ENCODE data around the gene CYFIP2.

DNA sequence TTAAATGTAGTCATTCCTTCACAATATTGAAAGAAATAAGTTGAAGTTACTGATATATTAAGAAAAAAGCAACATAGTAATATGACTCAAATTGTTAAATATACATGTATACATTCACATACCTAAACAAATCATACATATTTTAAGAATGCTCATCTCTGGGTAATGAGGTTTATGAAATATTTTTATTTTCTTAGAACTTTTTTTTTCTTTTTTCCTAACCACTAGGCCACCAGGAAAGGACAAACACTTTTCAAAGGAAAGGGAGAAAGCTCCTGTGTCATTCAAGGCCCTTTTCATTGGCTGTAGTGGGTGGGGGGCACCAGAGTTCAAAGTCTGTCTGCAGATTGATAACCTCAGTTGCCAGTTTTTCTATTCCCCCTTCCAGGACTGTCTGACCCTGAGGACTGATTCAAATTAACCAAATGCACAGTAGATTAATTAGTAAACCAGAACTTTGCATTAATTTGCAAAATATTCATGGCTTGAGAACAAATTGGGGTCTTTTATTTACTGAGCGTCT, 121.2 kb downstream of the CYFIP2 start:
- TF ChIP-seq SMC3 (IDR thresholded peaks at IDR 0.05; ENCODE audit: borderline replicate concordance, low read length) (no peak), CHD2 (IDR thresholded peaks at IDR 0.05; ENCODE audit: borderline replicate concordance, low read depth, low read length) (no peak), MAX (IDR thresholded peaks at IDR 0.05; ENCODE audit: low read depth, low read length) (no peak), NR2C1 (IDR thresholded peaks at IDR 0.05) (no peak), POLR2AphosphoS5 (IDR thresholded peaks at IDR 0.05; ENCODE audit: low read length) (no peak), GABPA (IDR thresholded peaks at IDR 0.05; ENCODE audit: low read depth) (no peak), CTCF (IDR thresholded peaks at IDR 0.05 in 2 of 3, conservative IDR thresholded peaks at IDR 0.05 in 1 of 3; ENCODE audit: control insufficient read depth in 2 of 3, extremely low read depth in 1 of 3, insufficient read depth in 1 of 3, low read depth in 3 of 3, low read length in 3 of 3) (no peak), SIN3A (IDR thresholded peaks at IDR 0.05; ENCODE audit: low read depth, low read length) (no peak), JUNB (IDR thresholded peaks at IDR 0.05) (no peak), CBX5 (IDR thresholded peaks at IDR 0.05; ENCODE audit: low read depth) (no peak), SPI1 (IDR thresholded peaks at IDR 0.05; ENCODE audit: borderline replicate concordance, insufficient read depth, low read depth, low read length) (no peak), REST (IDR thresholded peaks at IDR 0.05; ENCODE audit: low read depth, low read length) (no peak), NRF1 (conservative IDR thresholded peaks at IDR 0.05; ENCODE audit: low read depth, low read length) (no peak), KAT2A (conservative IDR thresholded peaks at IDR 0.05; ENCODE audit: control insufficient read depth, low read depth, low read length) (no peak)
